IPS-20b (cell line): ENCODE results near the gene TBX1.

Experiments
- H3K27ac ChIP-seq: one replicate; pipeline ENCODE4 v1.5.1; 2013; ENCODE audit warnings: low read length
- H3K27me3 ChIP-seq: 2 replicates; pipeline ENCODE4 v1.6.1; 2013; ENCODE audit warnings: mild to moderate bottlenecking, low read length, inconsistent platforms; ENCODE audit not compliant: insufficient read depth
- H3K36me3 ChIP-seq: 2 replicates; pipeline ENCODE4 v1.6.1; 2013; ENCODE audit warnings: low read depth, mild to moderate bottlenecking, inconsistent platforms, low read length, moderate library complexity; ENCODE audit not compliant: insufficient read depth
- H3K4me1 ChIP-seq: 2 replicates; pipeline ENCODE4 v1.6.1; 2013; ENCODE audit warnings: mild to moderate bottlenecking, control low read depth, inconsistent platforms, low read length, moderate library complexity; ENCODE audit not compliant: insufficient read depth
- H3K4me3 ChIP-seq: 2 replicates; pipeline ENCODE4 v1.5.1; 2013; ENCODE audit warnings: mild to moderate bottlenecking, low read length, inconsistent platforms
- H3K9ac ChIP-seq: 2 replicates; pipeline ENCODE4 v1.6.1; 2013; ENCODE audit warnings: low read depth, mild to moderate bottlenecking, inconsistent platforms, low read length, moderate library complexity
- H3K9me3 ChIP-seq: 2 replicates; pipeline ENCODE4 v1.6.1; 2013; ENCODE audit warnings: mild to moderate bottlenecking, low read depth, low read length, inconsistent platforms; ENCODE audit not compliant: insufficient read depth

TBX1 gene

DNA sequence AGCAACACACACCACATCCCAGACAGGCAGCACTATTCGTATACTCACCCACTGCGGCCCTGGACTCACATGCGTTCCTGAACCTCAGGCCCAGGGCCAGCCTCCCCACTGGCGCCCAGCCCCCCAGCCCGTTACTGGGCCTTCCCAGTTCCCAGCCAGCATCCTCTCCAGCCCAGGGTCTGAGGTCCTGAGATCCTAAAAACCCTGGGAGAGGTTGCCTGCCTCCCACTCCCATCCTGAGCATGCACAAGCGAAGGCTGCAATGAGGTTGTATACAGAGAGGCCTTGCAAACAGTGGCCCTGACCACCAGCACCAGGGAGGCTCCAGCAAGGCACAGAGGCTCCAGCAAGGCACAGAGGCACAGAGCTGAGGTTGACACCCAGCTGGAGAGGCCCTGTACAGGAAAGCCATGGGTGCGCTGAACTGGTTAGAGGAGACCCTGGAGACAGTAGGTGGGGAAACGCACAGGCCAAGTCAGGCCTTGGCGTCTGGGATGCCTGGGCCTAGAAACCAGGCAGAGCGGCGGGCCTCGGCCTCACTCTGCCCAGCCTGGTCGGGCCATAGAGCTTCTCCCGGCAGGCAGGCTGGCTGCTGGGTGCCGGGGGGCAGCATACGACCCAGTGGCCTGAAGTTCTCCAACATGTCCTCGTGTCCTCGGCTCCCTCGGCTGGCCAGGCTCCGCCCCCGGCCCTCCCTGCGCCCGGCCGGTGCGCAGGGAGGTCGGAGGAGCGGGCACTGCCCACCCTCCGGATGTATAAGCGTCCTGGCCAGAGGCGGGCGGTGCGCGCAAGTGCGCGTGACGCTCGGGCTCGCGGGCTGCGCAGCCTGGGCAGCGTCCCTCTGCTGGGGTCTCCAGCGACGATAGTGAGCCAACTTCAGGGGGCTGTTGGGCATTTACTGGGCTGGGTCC, 2.3 kb upstream of the TBX1 start:
- Histone ChIP-seq H3K9ac (no peak overlapping the region), H3K36me3 (no peaks in the 10 kb centered on the region), H3K4me1 (no peaks in the 10 kb centered on the region; the same call in 1 of the 2 replicates), H3K27ac (no peak overlapping the region), H3K9me3 (peaks cover 9% of the 10 kb centered on the region; the same call in 1 of the 2 replicates), H3K4me3 (no peak overlapping the region), H3K27me3 (peaks cover 95% of the 10 kb centered on the region)

DNA sequence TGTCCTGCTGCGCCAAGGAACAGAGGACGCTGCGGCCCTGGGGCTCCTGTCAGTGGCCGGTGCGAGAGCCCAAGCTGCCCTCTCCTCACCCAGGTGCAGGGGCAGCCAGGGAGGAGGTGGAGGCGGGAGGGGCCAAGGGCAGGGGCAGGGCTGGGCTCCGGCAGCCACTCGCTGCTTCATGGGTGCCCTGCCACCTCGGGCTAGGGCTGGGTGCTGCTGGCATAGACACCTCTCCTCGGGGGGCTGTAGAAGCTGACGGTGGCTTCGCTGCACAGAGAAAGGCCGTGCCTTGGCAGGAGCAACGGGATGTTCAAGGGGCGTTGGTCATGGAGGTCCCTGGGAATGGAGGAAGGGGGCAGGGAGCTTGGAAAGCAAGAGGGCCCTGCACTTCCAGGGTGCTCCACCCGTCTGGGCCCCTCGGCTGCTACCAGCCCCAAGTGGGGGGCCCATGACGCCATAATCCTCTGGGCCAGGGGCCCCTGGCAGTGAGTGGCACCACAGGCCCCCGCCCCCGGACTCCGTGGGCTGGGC, 1.6 kb upstream of the TBX1 start:
- Histone ChIP-seq H3K27ac (no peak overlapping the region), H3K4me3 (no peak overlapping the region), H3K9me3 (peaks cover 9% of the 10 kb centered on the region; the same call in 1 of the 2 replicates), H3K36me3 (no peaks in the 10 kb centered on the region), H3K9ac (no peak overlapping the region), H3K4me1 (no peaks in the 10 kb centered on the region; the same call in 1 of the 2 replicates), H3K27me3 (peaks cover 95% of the 10 kb centered on the region)

DNA sequence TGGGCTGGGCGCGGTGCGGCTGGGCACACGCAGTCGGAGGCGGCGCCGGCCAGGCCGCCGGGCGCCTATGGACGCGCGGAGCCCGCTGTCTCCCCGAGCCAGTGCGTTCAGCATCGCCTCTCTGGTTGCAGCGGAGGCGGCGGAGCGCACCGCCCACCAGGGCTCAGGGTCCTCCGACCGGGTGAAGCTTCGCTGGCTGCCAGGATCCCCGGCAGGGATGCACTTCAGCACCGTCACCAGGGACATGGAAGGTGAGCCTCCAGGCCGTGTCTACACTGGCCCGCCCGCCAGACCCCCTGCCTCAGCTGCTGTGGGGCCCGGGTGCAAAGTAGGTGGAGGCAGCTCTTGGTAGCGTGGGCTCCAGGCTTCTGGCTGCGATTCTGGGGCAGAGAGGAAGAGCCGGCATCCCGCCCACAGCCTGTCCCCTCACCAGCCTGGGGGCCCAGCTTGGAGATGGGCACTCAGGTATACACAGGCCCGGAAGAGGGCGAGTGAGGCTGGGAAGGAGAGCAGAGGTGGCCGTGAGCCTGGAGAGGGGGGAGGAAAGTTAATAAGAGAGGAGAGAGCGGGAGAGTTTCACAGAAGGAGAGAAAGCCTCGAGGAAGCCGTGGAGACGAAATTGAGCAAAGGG, 1.0 kb upstream of the TBX1 start:
- no peaks in the 10 kb centered on the region; the same call in 1 of the 2 replicates for H3K4me1 ChIP-seq
- H3K4me3 ChIP-seq, result no peak overlapping the region
- no peak overlapping the region for H3K9ac ChIP-seq
- no peak overlapping the region for H3K27ac ChIP-seq
- H3K27me3 ChIP-seq, result peaks cover 95% of the 10 kb centered on the region
- H3K36me3 ChIP-seq, result no peaks in the 10 kb centered on the region
- peaks cover 9% of the 10 kb centered on the region; the same call in 1 of the 2 replicates for H3K9me3 ChIP-seq

DNA sequence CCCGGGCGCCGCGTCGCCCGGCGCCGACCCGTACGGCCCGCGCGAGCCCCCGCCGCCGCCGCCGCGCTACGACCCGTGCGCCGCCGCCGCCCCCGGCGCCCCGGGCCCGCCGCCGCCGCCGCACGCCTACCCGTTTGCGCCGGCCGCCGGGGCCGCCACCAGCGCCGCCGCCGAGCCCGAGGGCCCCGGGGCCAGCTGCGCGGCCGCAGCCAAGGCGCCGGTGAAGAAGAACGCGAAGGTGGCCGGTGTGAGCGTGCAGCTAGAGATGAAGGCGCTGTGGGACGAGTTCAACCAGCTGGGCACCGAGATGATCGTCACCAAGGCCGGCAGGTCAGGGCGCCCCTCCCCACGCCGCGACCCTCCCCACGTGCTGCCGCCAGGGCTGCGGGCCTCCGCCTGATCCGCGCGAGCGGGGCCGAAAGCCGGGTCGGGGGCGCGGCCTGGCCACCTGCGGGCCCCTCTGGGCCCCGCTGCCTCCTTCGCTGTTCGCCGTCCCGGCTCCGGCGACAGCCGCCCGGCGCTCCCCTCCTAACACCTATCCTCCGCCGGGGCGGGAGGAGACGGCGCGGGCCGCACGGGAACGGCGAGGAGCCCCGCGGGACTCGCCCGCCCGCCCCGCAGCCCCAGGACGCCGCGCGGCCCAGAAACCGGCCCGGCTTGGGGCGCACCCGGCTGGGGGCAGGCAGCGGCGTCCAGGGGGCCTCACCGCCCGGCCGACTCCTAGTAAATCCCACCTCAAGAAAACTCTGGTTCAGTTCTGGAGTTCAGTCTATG, 560 bp downstream of the TBX1 start:
- H3K9me3 ChIP-seq, result peaks cover 9% of the 10 kb centered on the region; the same call in 1 of the 2 replicates
- H3K4me1 ChIP-seq, result no peaks in the 10 kb centered on the region; the same call in 1 of the 2 replicates
- H3K36me3 ChIP-seq, result no peaks in the 10 kb centered on the region
- H3K27me3 ChIP-seq, result peaks cover 95% of the 10 kb centered on the region
- H3K27ac ChIP-seq, result no peak overlapping the region
- H3K4me3 ChIP-seq, result no peak overlapping the region
- H3K9ac ChIP-seq, result no peak overlapping the region

DNA sequence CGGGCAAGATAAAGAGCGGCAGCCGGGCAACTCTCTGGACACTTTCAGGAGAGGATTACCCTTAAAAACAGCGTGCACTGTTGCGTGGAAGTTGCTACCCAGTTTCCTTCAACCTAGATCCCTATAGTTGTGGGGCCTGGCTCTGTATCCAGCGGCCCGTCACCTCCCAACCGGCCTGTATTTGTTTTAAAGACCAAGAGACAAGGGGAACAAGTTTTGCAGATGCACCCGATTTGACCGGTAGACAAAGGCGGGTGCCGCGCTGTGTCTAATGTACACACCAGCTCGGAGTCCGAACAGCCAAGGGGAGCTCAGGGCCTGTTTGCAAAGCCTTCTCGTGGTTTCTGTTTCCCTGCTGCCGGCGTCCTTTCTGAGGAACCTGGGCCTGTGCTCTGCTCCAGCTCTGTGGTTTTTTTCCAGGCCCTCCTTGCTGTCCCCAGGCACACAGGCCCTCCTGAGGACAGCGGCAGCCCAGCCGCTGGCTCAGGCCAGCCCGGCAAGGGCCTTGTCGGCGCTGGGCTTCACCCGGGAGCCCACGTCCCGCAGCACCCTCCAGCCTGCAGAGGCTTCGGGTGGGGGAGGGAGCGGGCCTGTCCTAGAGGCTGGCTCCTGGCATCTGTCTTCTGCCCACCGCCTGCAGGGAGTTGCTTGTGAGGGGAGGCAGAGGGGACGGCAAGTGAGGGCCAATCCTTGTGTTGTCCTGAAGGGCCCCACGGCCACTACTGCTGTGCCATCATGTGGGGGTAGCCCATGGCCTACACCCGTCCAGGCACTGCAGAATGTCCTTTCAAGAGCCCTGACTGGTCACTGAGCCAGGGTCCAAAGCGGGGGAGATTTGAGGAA, 1.4 kb downstream of the TBX1 start:
- Histone ChIP-seq H3K4me1 (no peaks in the 10 kb centered on the region; the same call in 1 of the 2 replicates), H3K4me3 (no peak overlapping the region), H3K9ac (no peak overlapping the region), H3K9me3 (peaks cover 9% of the 10 kb centered on the region; the same call in 1 of the 2 replicates), H3K27me3 (peaks cover 95% of the 10 kb centered on the region), H3K27ac (no peak overlapping the region), H3K36me3 (no peaks in the 10 kb centered on the region)

DNA sequence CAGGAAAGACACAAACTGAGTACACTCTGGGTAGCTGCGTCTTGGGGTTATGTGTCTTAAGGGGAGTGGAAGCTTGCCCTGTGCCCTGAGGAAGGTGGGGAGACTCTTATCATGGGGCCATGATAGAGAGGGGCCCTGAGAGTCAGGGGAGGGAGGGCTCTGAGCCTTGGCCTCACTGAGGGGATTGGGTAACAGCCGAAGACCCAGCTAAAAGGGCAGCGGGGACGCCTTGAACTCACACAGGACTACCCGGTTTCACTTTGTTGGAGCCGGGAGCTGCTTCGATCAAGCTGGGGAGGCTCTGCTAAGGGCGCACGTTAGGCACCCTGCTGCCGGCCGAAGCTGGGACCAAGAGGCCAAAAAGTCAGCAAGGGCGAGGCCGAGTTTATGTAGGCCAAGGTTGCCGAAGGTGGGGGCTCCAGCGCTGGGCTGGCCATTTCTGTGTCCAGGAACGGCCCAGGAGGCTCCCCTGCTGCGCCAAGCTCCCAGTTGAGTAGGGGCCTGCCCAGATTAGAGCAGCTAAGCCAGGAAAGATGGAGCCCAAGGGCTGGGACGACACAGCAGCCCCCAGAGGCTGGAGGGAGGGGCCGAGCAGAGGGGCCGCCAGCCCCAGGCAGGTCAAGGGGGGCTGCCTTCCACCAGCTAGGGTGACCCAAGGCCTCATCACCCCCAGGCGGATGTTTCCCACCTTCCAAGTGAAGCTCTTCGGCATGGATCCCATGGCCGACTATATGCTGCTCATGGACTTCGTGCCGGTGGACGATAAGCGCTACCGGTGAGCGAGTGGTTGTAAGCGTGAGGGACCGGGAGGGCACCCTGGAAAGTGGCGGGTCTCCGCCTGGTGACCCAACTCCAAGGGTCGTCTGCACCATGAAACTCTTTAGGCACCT, 2.2 kb downstream of the TBX1 start:
- peaks cover 9% of the 10 kb centered on the region; the same call in 1 of the 2 replicates for H3K9me3 ChIP-seq
- H3K27ac ChIP-seq, result no peak overlapping the region
- no peak overlapping the region for H3K9ac ChIP-seq
- no peaks in the 10 kb centered on the region for H3K36me3 ChIP-seq
- no peak overlapping the region for H3K4me3 ChIP-seq
- H3K27me3 ChIP-seq, result peaks cover 95% of the 10 kb centered on the region
- peaks cover 3% of the 10 kb centered on the region; the same call in 1 of the 2 replicates for H3K4me1 ChIP-seq

DNA sequence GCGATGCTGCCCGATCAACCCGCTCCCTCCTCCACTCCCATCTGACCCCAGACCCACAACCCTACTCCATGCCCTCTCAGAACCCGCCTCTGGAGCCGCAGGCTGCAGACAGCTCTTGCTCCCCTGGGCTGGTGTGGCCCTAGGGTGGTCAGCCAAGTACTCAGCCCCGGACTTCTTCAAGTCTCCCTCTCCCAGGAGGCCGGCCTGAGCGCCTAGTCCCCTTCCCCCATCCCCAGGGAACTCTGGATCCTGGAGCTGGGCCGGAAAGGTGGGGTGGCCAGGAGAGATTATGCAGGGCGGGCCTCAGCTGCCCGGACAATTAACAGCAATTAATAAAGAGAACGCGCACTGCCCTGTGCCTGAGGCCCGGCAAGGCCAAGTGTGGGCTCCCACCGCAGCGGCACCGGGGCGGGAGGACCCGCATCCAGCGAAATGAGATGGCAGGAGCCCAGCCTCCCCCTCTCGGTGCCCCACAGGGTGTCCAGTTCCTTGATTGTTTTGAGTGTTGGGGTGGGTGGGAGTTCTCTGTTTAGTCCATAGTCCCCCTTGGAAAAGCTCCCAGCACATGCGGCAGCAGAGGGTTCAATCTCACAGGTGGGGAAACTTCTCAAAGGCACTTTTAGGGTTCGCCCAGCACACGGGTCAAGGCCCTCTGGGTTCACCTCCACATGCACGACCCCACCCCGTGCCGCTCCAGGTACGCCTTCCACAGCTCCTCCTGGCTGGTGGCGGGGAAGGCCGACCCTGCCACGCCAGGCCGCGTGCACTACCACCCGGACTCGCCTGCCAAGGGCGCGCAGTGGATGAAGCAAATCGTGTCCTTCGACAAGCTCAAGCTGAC, 3.1 kb downstream of the TBX1 start:
- H3K27ac ChIP-seq, result no peak overlapping the region
- H3K27me3 ChIP-seq, result peaks cover 95% of the 10 kb centered on the region
- H3K4me3 ChIP-seq, result no peak overlapping the region
- H3K36me3 ChIP-seq, result no peaks in the 10 kb centered on the region
- no peak overlapping the region for H3K9ac ChIP-seq
- H3K9me3 ChIP-seq, result peaks cover 6% of the 10 kb centered on the region; the same call in 1 of the 2 replicates
- peaks cover 3% of the 10 kb centered on the region; the same call in 1 of the 2 replicates for H3K4me1 ChIP-seq

DNA sequence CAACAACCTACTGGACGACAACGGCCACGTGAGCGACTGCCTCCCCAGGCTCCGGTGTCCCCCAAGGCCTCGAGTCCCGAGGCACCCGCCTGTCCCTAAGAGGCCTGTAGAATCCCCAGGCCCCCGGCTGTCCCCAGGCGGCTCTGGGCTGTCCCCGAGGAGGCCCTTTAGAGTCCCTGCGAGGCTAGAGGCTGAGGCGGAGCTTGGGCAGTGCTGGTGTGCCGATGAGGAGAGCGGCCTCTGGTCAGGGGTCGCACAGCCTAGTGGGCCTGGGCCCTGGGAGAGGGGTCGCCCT, 3.7 kb downstream of the TBX1 start:
- Histone ChIP-seq H3K36me3 (no peaks in the 10 kb centered on the region), H3K9ac (no peak overlapping the region), H3K27ac (no peak overlapping the region), H3K4me1 (peaks cover 3% of the 10 kb centered on the region; the same call in 1 of the 2 replicates), H3K9me3 (peaks cover 6% of the 10 kb centered on the region; the same call in 1 of the 2 replicates), H3K27me3 (peaks cover 95% of the 10 kb centered on the region), H3K4me3 (no peak overlapping the region)

DNA sequence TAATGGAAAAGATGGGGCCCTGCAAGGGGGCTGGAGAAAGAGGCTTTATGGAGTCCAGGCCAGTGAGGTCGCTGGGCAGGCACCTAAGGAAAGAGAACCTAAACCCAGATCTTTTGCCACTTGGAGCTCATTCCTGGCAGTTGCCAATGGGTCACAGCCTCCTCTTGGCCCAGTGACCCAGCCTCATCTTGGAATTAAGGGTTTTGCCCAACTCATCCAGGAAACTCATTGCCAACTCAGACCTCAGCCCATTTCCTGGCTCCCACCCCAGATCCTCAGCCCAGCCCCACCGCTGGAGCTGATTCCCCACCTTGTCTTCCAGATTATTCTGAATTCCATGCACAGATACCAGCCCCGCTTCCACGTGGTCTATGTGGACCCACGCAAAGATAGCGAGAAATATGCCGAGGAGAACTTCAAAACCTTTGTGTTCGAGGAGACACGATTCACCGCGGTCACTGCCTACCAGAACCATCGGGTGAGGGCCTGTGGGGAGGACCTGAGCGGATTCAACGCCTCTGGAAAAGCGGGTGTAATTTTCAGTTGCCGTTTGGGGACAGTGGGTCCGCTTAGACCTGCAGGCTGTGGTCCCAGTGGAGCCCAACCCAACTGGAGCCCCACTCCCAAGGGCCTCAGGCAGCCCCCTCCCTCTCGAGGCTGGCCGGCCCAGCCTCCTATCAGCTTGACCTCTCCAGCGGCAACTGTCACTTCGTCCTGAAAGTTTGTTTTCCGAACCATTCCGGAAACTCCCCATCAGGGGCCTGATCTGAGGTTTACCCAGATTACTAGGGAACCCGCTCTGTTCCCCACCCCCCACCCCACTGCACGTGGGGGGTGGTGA, 4.3 kb downstream of the TBX1 start:
- Histone ChIP-seq H3K27me3 (peaks cover 95% of the 10 kb centered on the region), H3K27ac (no peak overlapping the region), H3K4me3 (peak overlapping the region; percentile 35; the same call in 1 of the 2 replicates), H3K36me3 (no peaks in the 10 kb centered on the region), H3K9ac (no peak overlapping the region), H3K4me1 (peaks cover 3% of the 10 kb centered on the region; the same call in 1 of the 2 replicates), H3K9me3 (peaks cover 6% of the 10 kb centered on the region; the same call in 1 of the 2 replicates)
